BLaER1 (cell line): ENCODE results near the gene CNDP1.

Experiments
- H3K27ac ChIP-seq: shearing (Covaris generic); formaldehyde crosslinking; 2 replicates; pipeline ENCODE4 v1.8.1; 2022
- H3K27me3 ChIP-seq: shearing (Covaris generic); formaldehyde crosslinking; 2 replicates; pipeline ENCODE4 v1.8.1; 2022
- H3K36me3 ChIP-seq: shearing (Covaris generic); formaldehyde crosslinking; 2 replicates; pipeline ENCODE4 v1.8.1; 2022
- H3K4me1 ChIP-seq: shearing (Covaris generic); formaldehyde crosslinking; 2 replicates; pipeline ENCODE4 v1.8.1; 2022
- H3K4me2 ChIP-seq: shearing (Covaris generic); formaldehyde crosslinking; 2 replicates; pipeline ENCODE4 v1.8.1; 2022
- H3K4me3 ChIP-seq: shearing (Covaris generic); formaldehyde crosslinking; 2 replicates; pipeline ENCODE4 v1.8.1; 2022
- H3K9ac ChIP-seq: shearing (Covaris generic); formaldehyde crosslinking; 2 replicates; pipeline ENCODE4 v1.8.1; 2022
- H3K9me3 ChIP-seq: shearing (Covaris generic); formaldehyde crosslinking; 2 replicates; pipeline ENCODE4 v1.8.1; 2022
- H4K20me1 ChIP-seq: shearing (Covaris generic); formaldehyde crosslinking; 2 replicates; pipeline ENCODE4 v1.8.1; 2022
- Cebpa-rat ChIP-seq: shearing (Covaris generic); IDR thresholded peaks from 2 replicates; pipeline ENCODE4 v1.8.1; 2022

Gene CNDP1

DNA sequence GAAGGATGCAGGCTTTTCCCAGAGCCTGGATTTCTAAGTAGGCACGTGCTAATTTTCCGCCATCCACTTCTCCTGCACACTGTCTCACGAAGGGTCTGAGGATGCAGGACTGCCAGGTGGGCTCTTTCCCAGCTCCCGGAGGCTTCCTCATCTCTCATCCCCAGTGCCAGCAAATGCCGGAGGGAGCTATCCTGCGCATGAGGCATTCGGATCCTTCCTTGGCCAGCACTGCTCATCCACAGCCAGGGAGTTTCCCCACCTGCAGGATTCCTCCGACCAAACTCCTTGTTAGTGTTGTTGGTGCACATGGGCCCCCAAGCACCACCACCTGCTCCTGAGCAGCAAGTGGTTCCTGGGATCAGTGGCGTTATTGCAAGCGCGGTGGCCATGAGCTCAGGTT lies 5.0 kb downstream of the CNDP1 start:
- no peak overlapping the region for H3K4me3 ChIP-seq
- H3K36me3 ChIP-seq, result no peaks in the 10 kb centered on the region
- H3K4me1 ChIP-seq, result no peaks in the 10 kb centered on the region
- H3K9ac ChIP-seq, result no peak overlapping the region
- TF ChIP-seq Cebpa-rat, result no peak
- H3K9me3 ChIP-seq, result peaks cover 5% of the 10 kb centered on the region; the same call in 1 of the 2 replicates
- no peak overlapping the region for H3K27ac ChIP-seq
- H3K27me3 ChIP-seq, result no peaks in the 10 kb centered on the region
- no peak overlapping the region for H3K4me2 ChIP-seq
- no peaks in the 10 kb centered on the region for H4K20me1 ChIP-seq

DNA sequence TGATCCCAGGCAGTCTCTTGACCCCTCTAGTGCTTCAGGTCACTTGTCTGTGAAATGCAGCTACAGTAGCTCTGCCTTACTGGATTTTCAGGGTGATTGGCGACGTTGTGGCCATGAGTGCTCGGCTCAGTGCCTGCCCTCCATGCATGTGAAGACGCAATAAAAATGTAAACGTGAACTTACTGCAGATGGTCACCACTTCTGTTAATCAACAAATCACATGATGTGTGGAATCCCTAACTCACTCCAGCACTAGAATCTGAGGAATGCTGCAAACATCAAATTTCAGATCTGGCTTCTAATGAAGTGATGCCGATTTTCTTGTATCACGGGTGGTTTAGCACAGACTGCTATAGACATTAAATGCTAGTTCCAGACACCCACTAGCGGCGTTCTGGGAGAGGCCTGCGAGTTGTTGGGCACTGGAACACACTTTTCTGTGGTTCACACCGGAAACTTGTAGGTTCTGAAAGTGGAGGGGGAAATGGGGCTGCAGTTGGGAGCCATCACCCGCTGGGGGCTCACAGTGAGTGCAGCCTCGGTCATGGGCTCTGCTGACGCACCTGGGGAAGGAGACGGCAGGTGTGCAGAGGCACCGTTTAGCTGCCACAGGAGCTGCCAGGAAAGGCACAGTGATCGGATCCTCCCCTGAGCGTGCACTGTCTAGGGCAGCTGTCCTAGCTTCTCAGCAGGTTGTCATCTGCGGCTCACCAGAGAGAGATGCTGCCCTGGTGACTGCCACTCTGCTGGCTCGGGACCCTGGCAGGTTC lies 6.5 kb downstream of the CNDP1 start:
- no peak for TF ChIP-seq Cebpa-rat
- Histone ChIP-seq H3K36me3 (no peaks in the 10 kb centered on the region), H4K20me1 (no peaks in the 10 kb centered on the region), H3K4me2 (no peak overlapping the region), H3K27ac (no peak overlapping the region), H3K9me3 (peaks cover 5% of the 10 kb centered on the region; the same call in 1 of the 2 replicates), H3K9ac (no peak overlapping the region), H3K4me3 (no peak overlapping the region), H3K27me3 (no peaks in the 10 kb centered on the region), H3K4me1 (no peaks in the 10 kb centered on the region)

DNA sequence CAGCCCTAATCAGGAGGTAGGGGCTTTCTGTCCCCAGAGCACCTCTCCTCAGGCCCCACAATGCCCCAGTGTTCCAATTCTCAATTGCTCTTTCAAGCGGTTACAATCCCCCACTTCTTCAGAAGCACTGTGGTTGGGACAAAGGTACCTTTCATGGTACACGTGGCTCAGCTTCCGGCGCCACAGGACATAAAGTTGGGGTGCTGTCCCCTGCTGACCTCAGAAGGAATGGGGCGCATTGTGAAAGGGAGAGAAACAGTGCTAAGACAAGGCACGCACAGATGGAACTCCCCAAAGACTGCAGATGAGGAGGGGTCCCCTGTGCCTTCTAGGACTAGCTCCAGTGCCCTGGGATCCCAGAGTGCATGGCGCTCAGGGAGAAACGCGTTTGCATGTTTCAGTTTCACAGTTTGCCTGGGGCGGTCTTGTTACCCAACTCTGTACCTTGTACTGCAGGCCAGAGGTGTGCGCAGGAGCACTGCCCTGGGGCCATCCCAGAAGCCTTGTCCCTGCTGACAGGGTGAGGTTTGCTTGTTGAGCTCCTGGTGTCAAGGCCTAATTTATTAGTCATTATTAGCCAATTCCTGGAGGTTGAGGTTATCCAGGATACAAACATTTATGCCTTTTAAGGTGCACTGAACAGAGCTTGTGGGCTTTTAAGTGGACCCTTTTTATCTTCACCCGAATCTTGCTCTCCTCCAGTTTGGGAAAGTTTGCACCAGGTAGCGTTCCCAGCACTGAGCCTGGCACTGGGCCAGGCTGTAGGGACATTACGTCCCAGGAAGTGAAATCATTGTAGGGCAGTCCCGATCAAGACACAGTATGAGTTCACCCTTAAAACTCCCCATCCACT lies 7.6 kb downstream of the CNDP1 start:
- H3K9me3 ChIP-seq, result no peaks in the 10 kb centered on the region; the same call in 1 of the 2 replicates
- no peaks in the 10 kb centered on the region for H3K27me3 ChIP-seq
- H3K4me1 ChIP-seq, result no peaks in the 10 kb centered on the region
- H3K36me3 ChIP-seq, result no peaks in the 10 kb centered on the region
- no peak overlapping the region for H3K4me3 ChIP-seq
- no peaks in the 10 kb centered on the region for H4K20me1 ChIP-seq
- H3K4me2 ChIP-seq, result no peak overlapping the region
- no peak overlapping the region for H3K27ac ChIP-seq
- no peak for TF ChIP-seq Cebpa-rat
- no peak overlapping the region for H3K9ac ChIP-seq

DNA sequence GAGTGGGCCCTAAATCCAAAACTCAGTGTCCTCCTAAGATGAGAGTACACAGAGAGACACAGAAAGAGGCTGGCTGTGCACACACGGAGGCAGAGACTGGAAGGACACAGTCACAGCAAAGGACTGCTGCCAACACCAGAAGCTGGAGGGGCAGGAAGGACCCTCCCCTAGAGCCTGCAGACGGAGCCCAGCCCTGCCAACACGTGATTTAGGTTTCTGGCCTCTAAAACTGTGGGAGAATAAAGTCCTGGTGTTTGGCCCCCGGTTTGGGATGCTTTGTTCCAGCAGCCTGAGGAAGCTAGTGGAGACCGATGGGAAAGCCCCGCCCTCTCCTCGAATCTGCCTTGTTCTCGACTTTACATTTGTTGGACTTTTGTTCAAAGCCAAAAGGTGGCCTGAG lies 10.6 kb downstream of the CNDP1 start:
- Histone ChIP-seq H4K20me1 (no peaks in the 10 kb centered on the region), H3K36me3 (no peaks in the 10 kb centered on the region), H3K4me2 (no peak overlapping the region), H3K9ac (no peak overlapping the region), H3K9me3 (peaks cover 27% of the 10 kb centered on the region), H3K27me3 (no peaks in the 10 kb centered on the region), H3K27ac (no peak overlapping the region), H3K4me1 (no peaks in the 10 kb centered on the region), H3K4me3 (no peak overlapping the region)
- TF ChIP-seq Cebpa-rat, result no peak

DNA sequence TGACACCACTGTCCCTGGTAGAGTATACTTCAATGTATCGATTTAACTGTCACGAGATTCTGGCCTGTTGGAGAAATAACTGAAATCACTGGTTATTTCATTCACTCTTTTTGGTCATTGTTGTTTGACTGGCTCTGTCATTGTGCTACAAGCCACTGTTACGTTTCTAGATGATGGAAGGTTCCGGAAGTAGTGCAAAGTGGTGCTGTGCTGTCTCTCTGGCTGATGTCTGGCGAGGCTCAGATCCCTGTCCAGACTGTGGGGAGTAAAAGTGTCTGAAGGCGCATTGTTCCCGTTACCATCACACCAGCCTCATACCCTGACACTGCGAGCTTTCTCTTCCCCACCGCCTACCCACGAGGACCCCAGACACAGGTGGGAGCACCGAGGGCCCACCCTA lies 11.7 kb downstream of the CNDP1 start:
- H3K27ac ChIP-seq, result no peak overlapping the region
- H3K27me3 ChIP-seq, result no peaks in the 10 kb centered on the region
- no peak overlapping the region for H3K4me2 ChIP-seq
- H3K36me3 ChIP-seq, result no peaks in the 10 kb centered on the region
- H3K9me3 ChIP-seq, result peaks cover 38% of the 10 kb centered on the region
- H3K4me3 ChIP-seq, result no peak overlapping the region
- TF ChIP-seq Cebpa-rat, result no peak
- H3K4me1 ChIP-seq, result no peaks in the 10 kb centered on the region
- no peak overlapping the region for H3K9ac ChIP-seq
- H4K20me1 ChIP-seq, result no peaks in the 10 kb centered on the region

DNA sequence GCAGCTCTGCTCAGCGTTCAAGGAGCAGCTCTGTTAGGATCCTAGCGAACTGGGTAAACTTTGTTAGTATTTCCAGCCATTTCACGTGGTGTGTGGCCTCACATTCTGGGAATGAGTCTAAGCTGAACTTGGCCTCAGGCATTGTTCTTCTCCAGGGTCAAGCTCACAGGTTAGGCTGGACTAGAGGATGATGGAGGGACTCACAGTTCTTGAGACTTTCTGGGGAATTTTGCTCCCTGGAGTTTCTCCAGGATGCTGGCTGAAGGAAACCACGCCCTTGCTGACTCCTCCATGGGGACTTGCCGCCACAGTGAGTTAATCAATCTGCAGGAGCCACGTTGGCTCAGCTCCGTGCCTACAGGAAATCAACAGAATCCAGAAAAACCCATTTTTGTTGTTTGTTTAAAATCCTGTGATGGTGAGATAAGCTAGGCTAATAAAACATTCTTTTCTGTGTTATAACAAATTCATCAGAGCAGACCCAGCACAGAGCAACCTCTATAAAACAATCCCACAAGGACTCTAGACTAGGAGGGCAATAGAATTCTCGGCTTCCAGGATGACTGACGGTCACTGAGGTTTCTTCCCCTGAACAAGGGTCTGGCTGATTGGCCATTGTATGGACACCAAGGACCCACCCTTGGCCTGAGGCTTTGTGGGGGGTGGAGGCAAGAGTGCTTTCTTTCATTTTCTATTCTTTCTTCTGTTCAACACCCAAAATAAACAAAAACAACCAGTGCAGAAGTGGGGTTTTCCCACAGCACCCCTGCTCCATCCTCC lies 12.6 kb downstream of the CNDP1 start:
- Histone ChIP-seq H3K9me3 (peaks cover 39% of the 10 kb centered on the region), H3K27ac (no peak overlapping the region), H3K36me3 (no peaks in the 10 kb centered on the region), H3K9ac (no peak overlapping the region), H4K20me1 (no peaks in the 10 kb centered on the region), H3K4me3 (no peak overlapping the region), H3K4me2 (no peak overlapping the region), H3K27me3 (no peaks in the 10 kb centered on the region), H3K4me1 (no peaks in the 10 kb centered on the region)
- no peak for TF ChIP-seq Cebpa-rat

DNA sequence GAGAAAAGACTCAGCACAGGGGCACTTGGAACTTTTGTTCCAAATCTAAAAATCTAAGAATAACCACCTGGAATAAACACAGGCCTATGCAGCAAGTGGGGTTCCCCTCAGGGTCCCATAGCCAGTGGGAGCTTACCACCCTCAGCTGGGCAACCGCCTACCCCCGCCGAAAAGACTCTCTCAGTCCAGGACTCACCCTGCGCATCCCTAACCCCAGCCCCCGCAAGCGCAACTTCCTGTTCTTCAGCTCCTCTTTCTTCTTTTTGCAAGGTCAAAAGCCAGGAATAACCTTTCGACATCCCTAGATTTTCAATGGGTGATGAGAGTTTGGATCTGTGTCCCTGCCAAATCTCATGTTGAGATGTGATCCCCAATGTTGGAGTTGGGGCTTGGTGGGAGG lies 13.6 kb downstream of the CNDP1 start:
- Histone ChIP-seq H3K4me2 (no peak overlapping the region), H3K9me3 (peaks cover 39% of the 10 kb centered on the region), H3K4me1 (no peaks in the 10 kb centered on the region), H3K4me3 (no peak overlapping the region), H3K27me3 (no peaks in the 10 kb centered on the region), H3K27ac (no peak overlapping the region), H4K20me1 (no peaks in the 10 kb centered on the region), H3K36me3 (no peaks in the 10 kb centered on the region), H3K9ac (no peak overlapping the region)
- no peak for TF ChIP-seq Cebpa-rat

DNA sequence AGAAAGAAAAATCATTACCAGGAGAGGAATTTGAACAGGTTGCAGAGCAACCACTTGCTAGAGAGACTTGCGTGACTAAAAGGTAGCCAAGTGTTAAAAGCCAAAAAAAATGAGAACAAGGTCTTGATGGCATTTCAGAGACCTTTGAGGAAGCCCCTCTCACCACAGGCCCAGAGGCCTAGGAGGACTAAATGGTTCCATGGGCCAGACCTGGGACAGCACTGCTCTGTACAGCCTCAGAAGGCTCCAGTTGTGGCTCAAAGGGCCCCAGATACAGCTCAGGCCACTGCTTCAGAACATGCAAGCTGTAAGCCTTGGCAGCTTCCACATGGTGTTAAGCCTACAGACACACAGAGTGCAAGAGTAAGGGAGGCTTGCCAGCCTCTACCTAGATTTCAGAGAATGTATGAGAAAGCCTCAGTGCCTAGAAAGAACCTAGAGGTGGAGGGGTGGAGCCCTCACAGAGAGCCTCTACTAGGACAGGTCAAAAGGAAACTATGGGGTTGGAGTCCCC lies 15.3 kb downstream of the CNDP1 start:
- Histone ChIP-seq H3K9me3 (peaks cover 39% of the 10 kb centered on the region), H3K27ac (no peak overlapping the region), H3K36me3 (no peaks in the 10 kb centered on the region)

GRCh38 chr18:74550886-74551285 lies 16.6 kb downstream of the CNDP1 start:
- TF ChIP-seq Cebpa-rat, result no peak
- Histone ChIP-seq H3K4me2 (no peak overlapping the region), H3K4me1 (peaks cover 16% of the 10 kb centered on the region), H4K20me1 (no peaks in the 10 kb centered on the region), H3K27ac (no peak overlapping the region), H3K9me3 (peaks cover 39% of the 10 kb centered on the region), H3K36me3 (no peaks in the 10 kb centered on the region), H3K4me3 (no peak overlapping the region), H3K27me3 (no peaks in the 10 kb centered on the region), H3K9ac (no peak overlapping the region)

More for the DNA sequence above, 15.3 kb downstream of the CNDP1 start:
- H3K4me2 ChIP-seq, result no peak overlapping the region
- peaks cover 3% of the 10 kb centered on the region for H3K4me1 ChIP-seq
- no peak overlapping the region for H3K9ac ChIP-seq
- no peak for TF ChIP-seq Cebpa-rat
- no peaks in the 10 kb centered on the region for H4K20me1 ChIP-seq
- H3K27me3 ChIP-seq, result no peaks in the 10 kb centered on the region
- H3K4me3 ChIP-seq, result peak overlapping the region; percentile 12; the same call in 1 of the 2 replicates
